DMS53 treated with DMSO at 0.1 percent for 48 hours (cell line): ENCODE results near the gene OPCML.

Source experiments
- DNase-seq: peaks from one replicate; lab custom pipeline; 2025; ENCODE audit not compliant: unreplicated experiment; lab: John Stamatoyannopoulos, UW

Gene OPCML

DNA sequence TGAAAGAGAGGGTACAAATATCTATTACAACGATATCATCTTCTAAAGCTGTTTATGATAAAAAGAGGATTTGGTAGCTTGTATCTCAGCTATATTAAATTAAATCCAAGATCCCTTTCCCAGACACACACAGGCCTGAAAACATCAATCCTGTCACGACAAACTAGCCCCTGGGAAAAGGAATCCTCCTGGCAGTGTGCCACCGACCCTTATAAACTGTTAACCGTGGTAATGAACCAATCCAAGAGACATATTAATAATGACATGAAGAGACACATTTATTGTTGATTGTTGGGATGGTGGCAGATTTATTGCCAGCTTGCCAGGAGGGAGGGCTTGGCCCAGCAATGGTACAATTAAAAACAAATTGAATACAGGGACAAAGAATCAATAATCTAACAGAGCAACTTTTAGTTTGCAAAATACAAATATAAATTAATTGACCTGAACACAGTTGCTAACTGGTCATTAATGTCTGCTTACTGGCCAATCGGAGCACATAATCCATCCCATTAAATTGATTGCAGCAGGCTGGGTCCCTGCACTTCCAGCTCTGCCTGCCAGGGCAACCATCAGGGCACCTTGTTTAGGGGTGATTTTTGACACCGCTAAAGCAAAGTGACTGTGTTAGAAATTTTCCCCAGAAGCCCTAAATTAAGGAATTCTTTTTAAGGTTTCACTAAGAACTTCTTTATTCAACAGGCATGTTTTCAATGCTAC is 887.6 kb downstream of the OPCML start:
- DNase-seq, result no peak

DNA sequence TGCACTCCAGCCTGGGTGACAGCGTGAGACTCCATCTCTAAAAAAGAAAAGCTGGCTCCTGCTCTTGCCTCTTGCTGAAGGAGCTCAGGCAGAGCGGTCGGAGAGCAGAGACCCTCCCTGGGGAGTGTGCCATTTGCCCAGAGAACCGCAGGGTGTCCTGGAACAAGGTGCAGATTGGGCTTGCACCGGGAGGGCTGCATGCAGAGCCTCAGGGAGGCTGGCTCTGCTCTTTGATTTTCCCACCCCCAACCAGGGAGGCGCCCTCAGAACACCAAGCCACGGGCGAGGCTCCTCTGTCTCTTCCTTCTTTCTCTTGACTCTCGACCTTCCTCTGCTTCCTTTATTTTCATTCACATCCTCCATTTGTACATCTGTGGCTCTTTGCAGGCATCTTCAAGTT is 889.1 kb downstream of the OPCML start:
- no peak for DNase-seq

DNA sequence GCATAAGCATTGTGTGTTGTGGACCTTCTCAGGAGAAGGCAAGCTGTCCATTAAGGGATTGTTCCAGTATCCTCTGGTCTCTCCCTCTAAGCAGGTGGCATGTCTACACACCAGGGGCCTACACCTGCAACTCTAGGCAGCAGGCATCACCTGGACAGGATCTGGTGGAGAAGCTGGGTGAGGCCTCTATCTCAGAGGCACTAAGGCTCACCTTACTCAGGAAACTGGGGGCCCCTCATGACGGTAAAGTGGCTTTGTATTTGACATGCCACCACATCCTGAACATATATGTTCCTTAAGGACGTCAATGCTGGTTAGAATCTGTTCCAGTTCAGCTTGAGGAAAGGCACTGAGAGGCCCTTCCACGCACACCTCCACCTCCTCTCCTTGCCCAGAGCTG is 891.3 kb downstream of the OPCML start:
- DNase-seq, result no peak

DNA sequence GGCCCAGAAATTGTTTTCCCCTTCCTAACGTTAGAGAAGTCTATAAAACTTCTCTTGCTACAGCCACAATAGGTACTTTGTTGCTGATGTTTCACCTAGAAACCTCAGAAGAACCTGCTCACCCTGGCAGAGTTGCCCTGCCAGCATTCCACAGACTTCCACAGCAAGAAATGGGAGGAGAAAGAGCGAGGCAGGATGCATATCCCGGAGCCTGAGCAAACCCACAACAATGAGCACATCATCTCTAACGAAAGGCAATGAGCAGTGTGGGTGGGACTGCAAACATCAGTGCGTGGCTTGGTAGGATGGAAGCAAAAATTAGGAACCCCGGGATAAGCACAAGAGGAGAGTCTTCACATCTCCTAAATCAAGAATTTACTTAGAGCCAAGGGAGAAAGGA is 892.3 kb downstream of the OPCML start:
- no peak for DNase-seq

DNA sequence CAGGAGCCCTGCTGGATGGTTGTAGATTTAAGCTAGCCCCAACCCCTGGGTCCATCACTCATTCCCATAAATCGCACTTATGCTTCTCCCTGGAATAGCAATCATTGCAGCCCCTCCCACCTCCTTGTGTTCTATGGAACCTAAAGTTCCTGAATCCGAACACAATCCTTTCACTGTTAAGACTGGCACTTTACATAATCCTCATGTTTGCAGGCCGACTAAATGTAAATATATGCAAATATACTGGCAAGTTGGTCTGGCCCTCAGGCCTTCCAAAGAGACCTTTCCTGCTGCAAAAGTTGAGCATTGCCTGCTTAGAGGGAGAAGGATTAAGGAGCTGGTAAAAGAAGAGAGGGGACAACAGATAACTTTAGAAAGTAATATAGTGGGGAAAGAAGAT is 892.9 kb downstream of the OPCML start:
- no peak for DNase-seq

DNA sequence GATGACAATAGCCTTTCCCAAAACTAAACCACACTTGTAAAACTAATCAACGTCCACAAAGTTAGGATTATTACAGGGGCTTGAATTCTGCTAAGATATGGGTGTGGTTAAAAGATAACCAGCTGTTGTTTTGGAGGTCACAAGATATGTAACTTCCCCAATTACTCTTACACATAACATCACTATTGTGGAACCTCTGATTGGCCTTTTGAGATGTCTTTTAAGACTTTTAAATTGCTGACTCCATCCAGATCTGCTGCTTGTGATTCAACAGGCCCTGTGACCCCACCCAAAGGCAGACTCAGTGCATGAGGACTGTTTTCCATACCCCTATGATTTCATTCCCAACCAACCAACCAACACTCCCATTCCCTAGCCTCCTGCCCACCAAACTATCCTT is 893.9 kb downstream of the OPCML start:
- no peak for DNase-seq

DNA sequence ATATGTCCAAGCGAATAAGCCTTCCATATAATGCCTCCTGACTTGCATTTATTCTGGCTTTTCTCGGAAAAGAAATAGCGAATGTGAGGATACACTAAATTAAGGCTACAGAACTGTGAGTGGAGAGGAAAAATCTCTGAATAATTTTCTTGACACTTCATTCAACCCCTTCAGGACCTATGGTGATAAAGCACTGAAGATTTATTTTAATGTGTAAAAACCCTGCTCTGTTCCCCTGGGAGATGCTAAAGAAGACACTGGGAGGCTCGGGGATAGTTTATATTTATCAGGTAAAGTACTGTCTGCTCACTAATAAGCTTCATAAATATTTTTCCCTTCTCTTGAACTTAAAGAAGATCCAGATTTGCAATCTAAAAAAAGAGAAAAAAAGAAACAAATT is 895.8 kb downstream of the OPCML start:
- no peak for DNase-seq

DNA sequence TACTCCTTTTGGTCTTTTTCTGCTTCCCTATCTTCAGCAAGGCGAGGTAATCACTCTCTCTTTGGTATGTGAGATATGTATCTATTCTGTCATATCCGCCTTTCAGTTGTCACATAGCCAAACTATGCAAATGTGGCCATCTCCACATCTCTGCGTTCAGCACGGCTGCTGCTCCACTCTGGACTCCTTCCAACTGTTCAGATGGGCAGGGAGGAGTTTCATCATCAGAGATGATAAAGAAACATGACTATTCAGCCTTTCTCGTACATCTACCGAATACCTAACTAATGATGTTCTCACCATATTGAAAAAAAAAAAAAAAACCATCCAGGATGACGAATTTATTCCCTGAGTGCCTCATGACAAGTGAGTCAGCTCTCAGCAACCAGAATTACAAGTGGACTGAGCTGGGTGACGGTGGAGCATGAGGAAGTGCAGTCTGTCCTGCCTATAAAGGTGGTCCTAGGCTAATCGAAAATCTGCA is 899.6 kb downstream of the OPCML start:
- peak; percentile 55 for DNase-seq

DNA sequence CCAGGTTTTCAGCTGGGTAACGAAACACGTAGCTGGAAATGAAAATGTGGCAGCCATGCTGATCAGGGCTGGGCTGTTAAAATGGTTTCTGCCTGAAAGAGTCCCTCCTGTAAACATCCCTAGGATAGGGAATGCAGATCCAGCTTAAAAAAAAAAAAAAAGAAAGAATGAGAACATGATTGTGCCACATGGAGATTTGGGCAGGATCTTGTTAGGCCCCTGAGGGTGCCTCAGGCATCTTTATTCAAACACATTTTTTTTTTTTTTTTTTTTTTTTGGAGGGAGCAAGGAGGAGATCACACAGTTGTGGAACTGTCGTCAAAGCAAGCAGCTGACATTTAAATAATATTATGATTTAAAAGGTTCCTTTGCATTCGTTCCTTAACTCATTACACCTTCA is 900.3 kb downstream of the OPCML start:
- no peak for DNase-seq

DNA sequence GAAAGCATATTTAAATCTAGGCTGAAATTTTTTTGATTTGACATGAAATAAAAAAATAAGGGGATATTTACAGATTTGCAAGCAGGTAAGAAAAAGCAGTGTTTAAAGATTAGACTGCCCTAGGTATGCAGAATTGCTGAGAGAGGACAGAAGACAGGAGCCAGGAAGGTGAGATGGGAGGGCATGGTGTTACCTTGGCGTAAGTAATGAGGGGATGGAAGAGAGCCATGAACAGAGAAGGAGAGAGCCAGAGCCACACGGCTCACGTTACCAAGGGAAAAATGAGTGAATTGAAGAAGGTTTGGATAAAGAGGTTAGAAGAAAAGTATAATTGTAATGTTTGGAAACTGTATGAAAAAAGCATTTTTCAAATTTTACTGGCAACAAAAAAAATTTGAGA is 904.3 kb downstream of the OPCML start:
- DNase-seq, result no peak

DNA sequence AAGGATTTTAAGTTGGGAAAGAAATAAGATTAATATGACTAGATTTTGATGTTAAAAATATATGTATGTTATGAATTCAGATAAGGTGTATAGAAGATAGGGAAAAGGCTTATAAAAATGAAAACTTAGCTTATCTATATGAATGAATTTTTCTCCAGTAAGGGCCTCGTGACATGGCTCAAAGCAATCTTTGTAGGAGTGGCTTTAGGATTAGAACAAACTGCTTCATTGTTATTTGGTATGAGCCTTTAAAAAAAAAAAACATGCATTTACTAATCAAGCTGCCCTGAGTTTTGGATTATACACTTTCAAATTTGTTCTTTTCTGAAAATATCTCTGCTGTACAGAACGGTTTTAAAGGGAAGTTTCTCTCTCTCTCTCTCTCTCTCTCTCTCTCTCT is 905.9 kb downstream of the OPCML start:
- DNase-seq, result no peak

DNA sequence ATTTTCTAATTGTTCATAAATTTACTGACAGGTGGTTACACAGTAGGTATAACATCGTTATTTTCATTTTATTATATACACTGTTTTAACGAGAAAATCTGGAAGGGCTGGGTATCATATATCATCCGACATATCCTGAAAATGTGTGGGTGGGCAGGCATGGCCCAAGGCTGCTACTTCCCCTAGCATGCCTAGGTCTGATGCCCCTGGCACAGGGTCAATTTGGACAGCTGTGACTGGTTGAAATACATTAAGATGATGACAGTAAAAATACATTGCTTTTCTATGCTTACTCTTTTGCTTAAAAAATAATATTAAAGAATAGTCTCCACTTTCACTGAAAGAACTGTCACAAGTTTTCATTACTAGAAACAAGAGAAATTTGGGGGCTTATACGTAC is 908.8 kb downstream of the OPCML start:
- DNase-seq, result no peak

DNA sequence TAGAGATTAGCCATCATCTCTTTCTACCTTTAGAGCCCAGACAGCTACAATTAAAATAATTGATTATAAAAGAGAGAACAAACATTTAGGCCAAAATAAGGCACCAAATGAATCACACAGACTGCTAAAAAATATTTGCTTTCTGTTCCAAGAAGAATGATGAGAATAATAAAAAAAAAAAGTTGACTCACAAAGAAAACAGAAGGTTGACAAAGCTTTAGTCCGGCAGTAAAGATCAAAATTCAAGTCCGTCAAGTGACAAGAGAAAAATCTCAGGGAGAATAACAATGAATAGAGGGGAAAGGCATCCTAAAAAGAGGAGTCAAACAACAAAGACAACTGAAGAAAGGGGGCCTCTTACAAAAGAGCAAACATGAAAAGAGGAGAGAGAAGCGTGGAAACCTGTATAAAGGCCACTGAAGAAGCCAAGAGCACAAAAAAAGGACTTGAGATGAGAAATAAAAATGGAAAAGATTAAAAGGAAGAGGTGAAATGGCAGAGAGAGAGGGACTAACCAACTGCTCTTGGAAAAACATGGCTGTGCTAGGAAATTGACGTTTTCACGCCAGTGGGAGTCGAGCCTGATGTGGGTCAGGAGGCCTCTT is 910.2 kb downstream of the OPCML start:
- no peak for DNase-seq

DNA sequence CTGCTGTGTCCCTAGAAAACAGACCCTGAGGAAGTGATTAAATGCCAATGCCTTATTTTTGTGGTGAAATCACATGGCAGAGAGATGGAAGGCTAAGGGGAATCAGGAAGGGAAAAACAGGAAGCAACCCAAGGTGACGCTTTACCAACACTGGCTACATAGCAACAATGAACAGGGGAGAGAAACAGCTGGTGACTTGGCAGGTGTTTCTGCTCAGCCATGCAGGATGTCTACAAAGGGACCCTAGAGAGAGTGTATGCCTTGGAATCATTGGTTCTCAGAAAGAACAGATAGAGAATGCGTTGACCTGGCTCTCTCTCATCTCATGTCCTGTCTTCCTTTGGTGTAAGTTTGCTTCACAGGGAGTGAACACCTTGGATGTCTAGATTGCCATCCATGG is 911.9 kb downstream of the OPCML start:
- peak; percentile 61 for DNase-seq

DNA sequence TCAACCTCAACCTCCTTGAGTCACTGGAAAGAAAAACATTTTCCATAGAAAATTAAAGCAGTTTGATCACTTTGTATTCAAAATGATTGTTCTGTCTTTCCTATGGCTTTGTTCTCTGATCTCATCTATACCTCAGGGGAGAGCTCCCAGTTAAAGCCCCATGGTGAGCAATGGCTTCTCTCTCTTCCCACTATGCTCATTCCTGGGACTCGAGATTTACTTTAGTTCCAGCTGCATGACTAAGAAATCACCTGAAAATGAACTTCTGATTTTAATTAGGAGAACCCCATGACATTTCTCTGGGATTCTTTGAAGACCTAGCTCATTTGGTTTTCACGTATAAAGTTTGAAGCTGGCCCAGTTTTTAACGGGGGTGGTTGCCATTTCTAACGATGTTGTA is 921.5 kb downstream of the OPCML start:
- no peak for DNase-seq

DNA sequence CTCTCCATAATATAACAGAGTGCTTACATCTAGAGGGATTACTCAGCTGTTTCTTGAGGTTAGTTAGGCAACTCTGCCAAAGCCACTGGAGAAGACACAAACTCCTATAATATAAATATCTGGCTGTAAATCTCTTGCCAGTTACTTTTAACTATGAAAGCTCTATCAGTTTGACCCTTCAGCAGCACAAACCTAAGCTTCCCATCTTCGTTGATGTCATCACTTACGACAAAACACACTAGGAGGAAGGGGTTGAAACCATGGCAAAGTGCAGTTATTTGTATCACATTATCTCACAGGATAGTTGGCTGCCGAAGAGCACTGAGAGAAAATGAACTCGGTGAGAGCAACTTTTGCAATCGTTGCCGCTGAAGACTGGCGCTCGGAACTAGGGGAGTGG is 922.1 kb downstream of the OPCML start:
- DNase-seq, result no peak

DNA sequence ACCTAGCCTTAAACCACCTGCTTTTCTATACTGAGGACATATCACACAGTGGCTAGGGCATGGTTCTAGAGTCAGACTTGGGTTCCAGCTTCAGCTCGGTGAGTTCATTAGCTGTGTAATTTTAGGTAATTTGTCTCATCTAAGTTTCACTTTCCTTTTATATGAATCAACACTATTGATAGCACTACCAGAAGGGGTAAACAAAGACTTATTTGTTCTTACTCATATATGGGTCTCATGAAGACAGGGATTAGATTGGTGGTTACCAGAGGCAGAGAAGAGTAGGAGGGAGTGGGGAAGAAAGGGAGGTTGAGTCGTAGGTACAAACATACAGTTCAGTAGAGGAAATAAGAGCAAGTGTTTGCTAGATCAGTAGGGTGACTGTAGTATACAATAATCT is 924.7 kb downstream of the OPCML start:
- no peak for DNase-seq

DNA sequence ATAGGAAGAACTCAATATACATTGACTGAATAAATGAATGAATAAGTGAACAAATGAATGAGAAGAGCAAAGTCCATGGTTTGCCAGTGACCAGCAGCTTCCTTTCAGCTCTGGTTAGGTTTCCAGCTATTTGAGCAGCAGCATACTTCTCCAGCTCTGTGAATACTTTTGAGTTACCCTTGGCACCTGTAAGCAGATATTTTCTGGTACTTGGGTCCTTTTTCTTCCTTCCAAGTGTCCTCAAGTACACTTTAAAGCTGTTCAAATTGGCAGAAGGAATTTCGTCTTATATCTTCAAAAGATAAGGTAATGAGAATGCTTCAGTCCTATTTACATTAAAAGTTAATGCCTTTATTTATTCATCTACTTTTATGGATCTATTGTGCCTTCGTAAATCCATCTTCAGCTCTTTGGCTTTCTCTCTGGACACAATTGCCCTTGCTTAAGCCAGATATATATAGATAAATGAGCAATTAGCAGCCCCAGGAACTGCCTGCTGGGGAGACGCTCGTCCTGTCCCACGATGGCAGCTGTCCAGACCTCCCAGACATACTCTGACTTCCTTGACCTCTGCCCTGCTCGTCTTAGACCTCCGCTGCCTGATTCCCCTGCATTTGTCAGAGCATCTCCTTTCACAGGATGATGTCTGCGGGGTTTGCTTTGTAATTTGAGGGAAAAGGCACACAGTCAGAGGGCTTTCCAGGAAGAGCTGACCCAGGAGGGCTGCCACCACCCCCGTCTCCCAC is 926.3 kb downstream of the OPCML start:
- no peak for DNase-seq

DNA sequence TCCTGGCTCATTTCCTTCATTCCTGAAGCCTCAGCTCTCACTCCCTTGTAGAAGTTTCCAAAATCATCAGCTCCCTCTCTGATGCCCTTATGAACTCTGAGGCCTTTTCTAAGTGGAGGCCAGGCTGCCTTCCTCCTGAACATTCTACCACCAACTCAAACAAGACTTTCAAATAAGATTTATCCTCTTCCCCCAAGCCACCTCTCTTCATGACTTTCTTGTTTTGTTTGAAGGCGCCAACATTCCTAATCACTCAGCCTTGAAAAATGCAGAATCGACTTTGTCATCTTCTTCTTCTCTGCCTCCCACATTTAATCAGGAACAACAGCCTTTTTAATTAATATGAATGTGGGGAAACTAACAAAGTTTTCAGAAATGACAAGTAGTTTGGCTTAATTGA is 927.9 kb downstream of the OPCML start:
- DNase-seq, result no peak

DNA sequence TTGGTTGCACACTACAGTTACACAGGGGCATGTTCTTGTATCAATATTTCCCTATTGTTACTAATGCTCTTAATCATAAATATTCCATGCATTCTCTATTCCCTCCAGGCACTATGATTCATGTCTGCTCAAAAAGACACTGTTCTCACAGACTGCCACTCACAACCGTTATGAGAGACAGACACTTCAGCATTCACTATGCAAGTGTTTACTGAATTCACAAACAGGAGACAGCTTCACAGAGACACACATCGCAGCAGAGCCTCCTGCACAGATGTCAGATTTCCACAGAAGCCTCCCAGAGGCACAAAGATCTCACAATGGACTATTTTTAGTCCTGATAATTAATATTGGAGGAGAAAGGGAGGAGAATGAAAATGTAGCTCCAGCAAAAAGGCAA is 930.4 kb downstream of the OPCML start:
- DNase-seq, result no peak

DNA sequence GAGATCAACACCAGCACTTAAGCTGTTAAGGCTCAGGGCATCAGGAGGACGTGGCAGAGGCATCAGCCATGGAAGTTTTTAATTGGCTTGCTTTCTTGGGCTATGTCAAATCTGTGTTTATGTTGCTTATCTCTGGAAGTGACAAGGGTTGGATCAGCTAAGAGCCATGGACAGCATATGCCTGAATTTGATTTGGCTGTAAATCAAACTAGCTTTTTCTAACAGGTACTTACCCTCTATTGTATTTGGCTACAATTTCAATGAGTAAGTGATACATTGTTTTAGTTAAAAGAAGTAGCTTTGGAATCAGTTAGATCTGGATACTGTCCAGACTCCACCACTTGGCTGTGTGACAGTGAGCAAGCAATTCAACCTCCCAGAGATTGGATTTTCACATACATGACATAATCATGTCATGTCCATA is 936.6 kb downstream of the OPCML start:
- DNase-seq, result no peak

DNA sequence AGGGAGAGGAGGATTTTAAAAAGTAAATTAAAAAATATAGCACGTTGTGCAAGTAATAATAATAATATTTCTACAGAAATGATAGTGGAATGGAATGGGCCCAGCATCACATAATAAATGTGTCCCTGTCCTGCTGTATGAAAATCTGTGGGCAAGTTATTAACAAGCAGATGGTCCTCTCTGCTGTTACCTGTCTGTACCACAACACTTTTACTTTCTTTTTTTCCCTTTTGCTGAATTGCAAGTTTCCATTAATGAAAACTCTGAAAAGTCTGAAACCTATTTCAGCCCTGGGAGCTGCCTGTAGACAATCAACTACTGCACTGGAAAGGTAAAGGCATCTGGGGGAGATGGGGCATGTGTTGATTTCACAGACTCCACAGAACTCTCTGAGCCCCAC is 937.1 kb downstream of the OPCML start:
- DNase-seq, result no peak
